Hepatocyte (in vitro differentiated cells): ENCODE measurements around the gene HINFP. TPM values are rescaled to one million over a fixed set of nuclear protein-coding genes. Genes with fewer than 3 reads are reported as not detected.

Source experiments
- DNase-seq: peaks from one replicate; pipeline ENCODE4 v3.0.0-alpha.2; 2016; ENCODE audit warnings: low spot score
- H2AFZ ChIP-seq: fragments of 200-600 bp; sonication (generic); 2 replicates; pipeline ENCODE4 v1.6.0; 2016; ENCODE audit warnings: antibody characterized with exemption, mild to moderate bottlenecking
- H3K27ac ChIP-seq: fragments of 200-600 bp; sonication (generic); 2 replicates; pipeline ENCODE4 v1.5.1; 2016; ENCODE audit warnings: mild to moderate bottlenecking
- H3K27me3 ChIP-seq: fragments of 200-600 bp; sonication (generic); 2 replicates; pipeline ENCODE4 v1.6.1; 2016
- H3K36me3 ChIP-seq: fragments of 200-600 bp; sonication (generic); replicated peaks from 2 replicates; pipeline ENCODE4 v1.5.1; 2016; ENCODE audit warnings: low read depth; ENCODE audit not compliant: insufficient read depth
- H3K4me1 ChIP-seq: fragments of 200-600 bp; sonication (generic); 2 replicates; pipeline ENCODE4 v1.5.1; 2016; ENCODE audit warnings: mild to moderate bottlenecking, moderate library complexity; ENCODE audit not compliant: insufficient read depth
- H3K4me2 ChIP-seq: fragments of 200-600 bp; sonication (generic); 2 replicates; pipeline ENCODE4 v1.6.0; 2016
- H3K4me3 ChIP-seq: fragments of 200-600 bp; sonication (generic); 2 replicates; pipeline ENCODE4 v1.5.1; 2016; ENCODE audit warnings: mild to moderate bottlenecking
- H3K79me2 ChIP-seq: fragments of 200-600 bp; sonication (generic); 2 replicates; pipeline ENCODE4 v1.6.0; 2017; ENCODE audit warnings: mild to moderate bottlenecking
- H3K9me2 ChIP-seq: fragments of 200-600 bp; sonication (generic); replicated peaks from 2 replicates; pipeline ENCODE4 v1.6.0; 2017; ENCODE audit warnings: mild to moderate bottlenecking; ENCODE audit not compliant: insufficient read depth
- H3K9me3 ChIP-seq: fragments of 200-600 bp; sonication (generic); 2 replicates; pipeline ENCODE4 v1.5.1; 2016; ENCODE audit warnings: low read depth, mild to moderate bottlenecking
- H4K20me1 ChIP-seq: fragments of 200-600 bp; sonication (generic); 2 replicates; pipeline ENCODE4 v1.6.0; 2016; ENCODE audit warnings: mild to moderate bottlenecking; ENCODE audit not compliant: insufficient read depth, poor library complexity, severe bottlenecking
- CTCF ChIP-seq: fragments of 200-600 bp; sonication (generic); IDR thresholded peaks from 2 replicates; pipeline ENCODE4 v1.5.1; 2016; ENCODE audit warnings: antibody characterized with exemption, mild to moderate bottlenecking; ENCODE audit not compliant: poor library complexity
- EZH2 ChIP-seq: fragments of 200-600 bp; sonication (generic); IDR thresholded peaks from 2 replicates; pipeline ENCODE4 v1.6.1; 2016; ENCODE audit warnings: antibody characterized with exemption, mild to moderate bottlenecking, borderline replicate concordance
- EZH2phosphoT487 ChIP-seq: fragments of 200-600 bp; sonication (generic); IDR thresholded peaks from one replicate; pipeline ENCODE4 v1.6.1; 2018; ENCODE audit warnings: antibody characterized with exemption, mild to moderate bottlenecking, low read depth, moderate library complexity; ENCODE audit not compliant: unreplicated experiment, severe bottlenecking
- WGBS: methylation state at CpG from one replicate; pipeline ENCODE4 v1.1.6; 2016; ENCODE audit warnings: low lambda C conversion rate; ENCODE audit errors: missing lambda C conversion rate; 5-methylcytosine and 5-hydroxymethylcytosine counted together
- polyA plus RNA-seq: library from polyadenylated mRNA; unstranded; fragments of >200 nt; fragmentation: Nextera tagmentation; extraction: Ambion mirVana; gene quantifications from 2 replicates; pipeline ENCODE4 v1.2.1, GENCODE V29; 2016
- total RNA-seq: library from RNA; depleted of rRNA; stranded (reverse); fragments of >200 nt; gene quantifications from 2 replicates; pipeline ENCODE4 v1.2.3, GENCODE V29; 2014

The HINFP gene
- 10.9 and 25.3 TPM in 2 replicates for total RNA-seq
- 16.4 and 19.8 TPM in 2 replicates for polyA plus RNA-seq

GRCh38 chr11:119121008-119121810 is at the start of gene HINFP:
Gene HINFP (plus strand): TSS chr11:119121580. CDS start chr11:119126945, 5,365 bp downstream.
- Histone ChIP-seq H3K9me2 (no peaks in the 10 kb centered on the region), H3K79me2 (peaks cover 34% of the 10 kb centered on the region), H2AFZ (peak within 1 kb of the TSS; percentile 66), H3K4me2 (peak within 1 kb of the TSS; percentile 87), H3K9me3 (no peaks in the 10 kb centered on the region), H3K4me3 (peak within 1 kb of the TSS; percentile 31), H3K36me3 (no peaks in the 10 kb centered on the region), H3K27ac (peak within 1 kb of the TSS; percentile 66), H3K27me3 (no peaks in the 10 kb centered on the region), H3K4me1 (peaks cover 7% of the 10 kb centered on the region), H4K20me1 (peaks cover 5% of the 10 kb centered on the region)
- WGBS = 2% methylated on average over 50 of the region's 54 CpGs
- peak; percentile 100 for DNase-seq
- TF ChIP-seq CTCF (no peak), EZH2 (no peak), EZH2phosphoT487 (no peak)

GRCh38 chr11:119077839-119078238 is 43.5 kb upstream of the HINFP start:
- Histone ChIP-seq H3K36me3 (no peaks in the 10 kb centered on the region), H3K79me2 (no peaks in the 10 kb centered on the region), H2AFZ (no peak overlapping the region), H3K27me3 (no peaks in the 10 kb centered on the region), H3K4me1 (no peaks in the 10 kb centered on the region), H3K27ac (no peak overlapping the region), H3K9me2 (no peaks in the 10 kb centered on the region), H3K4me2 (no peak overlapping the region), H3K4me3 (no peak overlapping the region), H4K20me1 (no peaks in the 10 kb centered on the region), H3K9me3 (no peaks in the 10 kb centered on the region)
- DNase-seq = no peak
- 97% methylated on average over 11 of the region's 11 CpGs for WGBS
- TF ChIP-seq EZH2 (no peak), CTCF (no peak), EZH2phosphoT487 (no peak)

- WGBS = 95% methylated on average over 19 of the region's 19 CpGs
- TF ChIP-seq CTCF (no peak), EZH2 (no peak), EZH2phosphoT487 (no peak)
- Histone ChIP-seq H3K4me2 (no peak overlapping the region), H2AFZ (no peak overlapping the region), H3K4me1 (no peaks in the 10 kb centered on the region), H3K79me2 (no peaks in the 10 kb centered on the region), H3K9me3 (no peaks in the 10 kb centered on the region), H3K9me2 (no peaks in the 10 kb centered on the region), H3K4me3 (no peak overlapping the region), H3K27ac (no peak overlapping the region), H3K27me3 (no peaks in the 10 kb centered on the region), H3K36me3 (no peaks in the 10 kb centered on the region), H4K20me1 (no peaks in the 10 kb centered on the region)
- no peak for DNase-seq
Observed at GRCh38 chr11:119078675-119079420, 42.5 kb upstream of the HINFP start.
